H9 (cell line): ENCODE measurements around the gene BBX. TPM values are rescaled to one million over a fixed set of nuclear protein-coding genes. Genes with fewer than 3 reads are reported as not detected.

Source experiments
- DNase-seq: peaks from one replicate; pipeline ENCODE4 v3.0.0-alpha.2; 2017
- H2AFZ ChIP-seq: one replicate; pipeline ENCODE4 v1.6.1; 2013; ENCODE audit warnings: mild to moderate bottlenecking, low read length, control low read depth, moderate library complexity
- H2AK5ac ChIP-seq: 2 replicates; pipeline ENCODE4 v1.6.1; 2013; ENCODE audit warnings: low read length, control low read depth, mixed read lengths; ENCODE audit not compliant: insufficient read length
- H2BK120ac ChIP-seq: one replicate; pipeline ENCODE4 v1.6.1; 2013; ENCODE audit warnings: low read depth, mild to moderate bottlenecking, low read length, control low read depth, inconsistent platforms; ENCODE audit not compliant: poor library complexity, severe bottlenecking
- H2BK12ac ChIP-seq: 2 replicates; pipeline ENCODE4 v1.6.1; 2013; ENCODE audit warnings: low read length, control low read depth, mixed read lengths, low read depth; ENCODE audit not compliant: insufficient read length
- H2BK15ac ChIP-seq: 2 replicates; pipeline ENCODE4 v1.6.1; 2013; ENCODE audit warnings: low read depth, low read length, control low read depth
- H2BK20ac ChIP-seq: one replicate; pipeline ENCODE4 v1.6.1; 2013; ENCODE audit warnings: low read depth, mild to moderate bottlenecking, low read length, control low read depth, inconsistent platforms; ENCODE audit not compliant: poor library complexity, severe bottlenecking
- H2BK5ac ChIP-seq: 2 replicates; pipeline ENCODE4 v1.6.1; 2013; ENCODE audit warnings: low read length, control low read depth, mixed read lengths; ENCODE audit not compliant: insufficient read length
- H3K14ac ChIP-seq: 2 replicates; pipeline ENCODE4 v1.6.1; 2013; ENCODE audit warnings: low read length, control low read depth; ENCODE audit not compliant: insufficient read depth
- H3K18ac ChIP-seq: 2 replicates; pipeline ENCODE4 v1.6.1; 2013; ENCODE audit warnings: low read depth, mild to moderate bottlenecking, mixed read lengths, low read length, control low read depth; ENCODE audit not compliant: insufficient read length
- H3K23ac ChIP-seq: 2 replicates; pipeline ENCODE4 v1.6.1; 2013; ENCODE audit warnings: low read length, control low read depth, mixed read lengths, low read depth; ENCODE audit not compliant: insufficient read length
- H3K23me2 ChIP-seq: 2 replicates; pipeline ENCODE4 v1.6.1; 2013; ENCODE audit warnings: low read depth, mild to moderate bottlenecking, mixed read lengths, low read length, control low read depth; ENCODE audit not compliant: insufficient read length, poor library complexity, severe bottlenecking
- H3K27ac ChIP-seq: 2 replicates; pipeline ENCODE4 v1.5.1; 2013; ENCODE audit warnings: low read length, control low read depth, mixed read lengths, low read depth; ENCODE audit not compliant: insufficient read length
- H3K27me3 ChIP-seq: 2 replicates; pipeline ENCODE4 v1.6.1; 2013; ENCODE audit warnings: low read length, control low read depth, inconsistent platforms; ENCODE audit not compliant: insufficient read depth
- H3K4ac ChIP-seq: 2 replicates; pipeline ENCODE4 v1.6.1; 2013; ENCODE audit warnings: low read depth, mild to moderate bottlenecking, control low read depth, inconsistent platforms, low read length, moderate library complexity
- H3K4me1 ChIP-seq: 2 replicates; pipeline ENCODE4 v1.6.1; 2013; ENCODE audit warnings: low read length, control low read depth, inconsistent platforms; ENCODE audit not compliant: insufficient read depth
- H3K4me2 ChIP-seq: 2 replicates; pipeline ENCODE4 v1.6.1; 2013; ENCODE audit warnings: low read length, control low read depth, mixed read lengths; ENCODE audit not compliant: insufficient read length, insufficient read depth
- H3K56ac ChIP-seq: 2 replicates; pipeline ENCODE4 v1.6.1; 2013; ENCODE audit warnings: low read depth, mild to moderate bottlenecking, mixed read lengths, low read length, control low read depth; ENCODE audit not compliant: insufficient read length
- H3K79me1 ChIP-seq: 2 replicates; pipeline ENCODE4 v1.6.1; 2013; ENCODE audit warnings: low read depth, mild to moderate bottlenecking, moderate library complexity, low read length, control low read depth, inconsistent platforms; ENCODE audit not compliant: insufficient read depth, poor library complexity, severe bottlenecking
- H3K79me2 ChIP-seq: 2 replicates; pipeline ENCODE4 v1.6.1; 2013; ENCODE audit warnings: low read length, control low read depth, inconsistent platforms; ENCODE audit not compliant: insufficient read depth
- H3K9ac ChIP-seq: 2 replicates; pipeline ENCODE4 v1.6.1; 2013; ENCODE audit warnings: low read length, control low read depth, mixed read lengths; ENCODE audit not compliant: insufficient read length; ENCODE audit errors: extremely low read depth
- H3K9me3 ChIP-seq: one replicate; pipeline ENCODE4 v1.6.1; 2013; ENCODE audit warnings: low read depth, low read length, inconsistent platforms; ENCODE audit not compliant: control insufficient read depth
- H3T11ph ChIP-seq: one replicate; pipeline ENCODE4 v1.6.1; 2013; ENCODE audit warnings: mild to moderate bottlenecking, low read length, control low read depth, inconsistent platforms
- H4K20me1 ChIP-seq: one replicate; pipeline ENCODE4 v1.6.1; 2013; ENCODE audit not compliant: control insufficient read depth, insufficient read length, insufficient read depth
- H4K5ac ChIP-seq: 2 replicates; pipeline ENCODE4 v1.6.1; 2013; ENCODE audit warnings: low read depth, mild to moderate bottlenecking, mixed read lengths, low read length, control low read depth; ENCODE audit not compliant: insufficient read length
- H4K8ac ChIP-seq: replicated peaks from 2 replicates; pipeline ENCODE4 v1.6.1; 2013; ENCODE audit warnings: low read length, control low read depth, mixed read lengths, low read depth; ENCODE audit not compliant: insufficient read length
- H4K91ac ChIP-seq: 2 replicates; pipeline ENCODE4 v1.6.1; 2013; ENCODE audit warnings: low read depth, mild to moderate bottlenecking, moderate library complexity, mixed read lengths, low read length, control low read depth; ENCODE audit not compliant: insufficient read length
- H3K27ac Mint-ChIP-seq, 3 experiments: 2 replicates in 2 of 3; 3 replicates in 1 of 3; pipeline ENCODE4 v1.8.0; 2020 to 2021; ENCODE audit warnings: mixed read lengths in 3 of 3, mild to moderate bottlenecking in 1 of 3, moderate library complexity in 1 of 3
- H3K27me3 Mint-ChIP-seq: 2 replicates; pipeline ENCODE4 v1.8.0; 2021; ENCODE audit warnings: low read depth, mild to moderate bottlenecking, moderate library complexity, mixed read lengths
- H3K36me3 Mint-ChIP-seq, 3 experiments: 2 replicates in 2 of 3; 3 replicates in 1 of 3; pipeline ENCODE4 v1.8.0; 2020 to 2021; ENCODE audit warnings: low read depth in 3 of 3, mixed read lengths in 3 of 3; ENCODE audit not compliant: insufficient read depth in 1 of 3
- H3K4me1 Mint-ChIP-seq, 2 experiments: 2 replicates each; pipeline ENCODE4 v1.8.0; 2020; ENCODE audit warnings: mixed read lengths in 2 of 2
- H3K4me3 Mint-ChIP-seq, 2 experiments: 2 replicates in 1 of 2; 3 replicates in 1 of 2; pipeline ENCODE4 v1.8.0; 2020 to 2021; ENCODE audit warnings: mild to moderate bottlenecking in 2 of 2, mixed read lengths in 2 of 2, moderate library complexity in 1 of 2
- H3K9me3 Mint-ChIP-seq, 2 experiments: 2 replicates in 1 of 2; 3 replicates in 1 of 2; pipeline ENCODE4 v1.8.0; 2020; ENCODE audit warnings: mild to moderate bottlenecking in 2 of 2, mixed read lengths in 2 of 2, moderate library complexity in 1 of 2
- CTCF ChIP-seq: fragments of 200-600 bp; sonication (generic); conservative IDR thresholded peaks from 3 replicates; pipeline ENCODE4 v1.8.0; 2021; ENCODE audit warnings: antibody characterized with exemption, mild to moderate bottlenecking
- WGBS: extraction: QIAGEN DNeasy Blood & Tissue Kit; methylation state at CpG from one replicate; pipeline ENCODE4 v1.1.7; 2013; ENCODE audit warnings: missing lambda C conversion rate, low lambda C conversion rate, mixed read lengths; ENCODE audit not compliant: insufficient read length; ENCODE audit errors: extremely low coverage; 5-methylcytosine and 5-hydroxymethylcytosine counted together
- total RNA-seq: library from RNA; stranded (reverse); gene quantifications from 2 replicates; pipeline ENCODE4 v1.2.1, GENCODE V29; 2021

The BBX gene
- total RNA-seq, 1 experiment from 2014 or later: 34.8 TPM

DNA sequence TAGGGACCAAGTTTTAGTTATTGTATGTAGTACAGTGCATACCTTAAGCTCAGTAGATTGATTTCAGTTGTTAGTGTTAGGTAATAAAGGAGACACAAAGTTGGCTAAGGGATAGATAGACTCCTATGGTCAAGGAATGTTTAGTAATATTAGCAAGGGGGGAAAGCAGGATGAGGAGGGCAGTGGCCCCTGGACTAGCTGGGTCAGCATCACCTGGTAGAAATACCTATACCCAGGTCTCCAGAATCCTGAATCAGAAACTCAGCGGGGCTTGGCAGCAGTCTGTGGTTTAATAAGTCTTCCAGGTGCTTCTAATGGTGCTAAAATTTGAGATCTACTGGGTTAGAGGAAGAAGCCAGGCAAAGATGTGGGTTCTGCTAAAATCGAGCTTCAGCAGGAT lies 35.0 kb downstream of the BBX start:
- Mint-ChIP-seq H3K9me3 (no peaks in the 10 kb centered on the region), H3K36me3 (no peaks in the 10 kb centered on the region), H3K27ac (peak overlapping the region in 2 of 3 experiments; percentile 17 to 57; a peak in 1 of 7 replicates), H3K4me1 (peaks cover 6 to 9% of the 10 kb centered on the region in 2 experiments), H3K27me3 (no peaks in the 10 kb centered on the region), H3K4me3 (no peak overlapping the region)
- H3K4ac ChIP-seq: no peak overlapping the region
- H3K27me3 ChIP-seq: no peaks in the 10 kb centered on the region
- TF ChIP-seq CTCF: no peak
- no peak for DNase-seq
- H2BK5ac ChIP-seq: no peak overlapping the region
- no peak overlapping the region for H2AK5ac ChIP-seq
- no peak overlapping the region for H3K23ac ChIP-seq
- H3K79me2 ChIP-seq: no peaks in the 10 kb centered on the region; the same call in 1 of the 2 replicates
- no peaks in the 10 kb centered on the region for H3K4me1 ChIP-seq
- no peak overlapping the region for H4K8ac ChIP-seq
- no peaks in the 10 kb centered on the region for H3K23me2 ChIP-seq
- H4K20me1 ChIP-seq: no peaks in the 10 kb centered on the region
- H3K18ac ChIP-seq: no peak overlapping the region
- no peak overlapping the region for H2AFZ ChIP-seq
- no peak overlapping the region for H3T11ph ChIP-seq
- WGBS: no CpG with 5 or more reads among the region's 2 CpGs
- no peak overlapping the region for H2BK20ac ChIP-seq
- H2BK15ac ChIP-seq: no peak overlapping the region
- no peak overlapping the region for H3K4me2 ChIP-seq
- no peak overlapping the region for H4K91ac ChIP-seq
- no peak overlapping the region for H3K14ac ChIP-seq
- no peak overlapping the region for H2BK120ac ChIP-seq
- H3K9me3 ChIP-seq: no peaks in the 10 kb centered on the region
- no peak overlapping the region for H3K9ac ChIP-seq
- no peak overlapping the region for H2BK12ac ChIP-seq
- no peaks in the 10 kb centered on the region for H3K79me1 ChIP-seq
- H3K56ac ChIP-seq: no peak overlapping the region
- no peak overlapping the region for H4K5ac ChIP-seq
- H3K27ac ChIP-seq: no peak overlapping the region
